GM21825 (cell line): ENCODE data around the gene UBR3.

Experiments
- ATAC-seq: cut with Tn5 transposase; IDR thresholded peaks from one replicate; pipeline ENCODE4 v1.9.1; 2021; ENCODE audit warnings: mild to moderate bottlenecking, moderate library complexity; ENCODE audit not compliant: unreplicated experiment

The UBR3 gene

GRCh38 chr2:170039401-170040172, 212.3 kb downstream of the UBR3 start:
- no peak for ATAC-seq

- ATAC-seq: no peak
These were observed 217.7 kb downstream of the UBR3 start for GRCh38 chr2:170044751-170045478.

- no peak for ATAC-seq
These were observed 220.2 kb downstream of the UBR3 start for GRCh38 chr2:170047331-170048065.

- no peak for ATAC-seq
These were observed 224.9 kb downstream of the UBR3 start for GRCh38 chr2:170052151-170052550.

- no peak for ATAC-seq
These were observed 227.7 kb downstream of the UBR3 start for GRCh38 chr2:170054997-170055396.

GRCh38 chr2:170056900-170057299, 229.6 kb downstream of the UBR3 start:
- ATAC-seq: no peak

- ATAC-seq: no peak
These were observed 236.4 kb downstream of the UBR3 start for GRCh38 chr2:170063456-170064235.

- ATAC-seq: no peak
These were observed 243.5 kb downstream of the UBR3 start for GRCh38 chr2:170070778-170071177.

GRCh38 chr2:170073288-170073687, 246.0 kb downstream of the UBR3 start:
- no peak for ATAC-seq

- ATAC-seq: no peak
These were observed 248.9 kb downstream of the UBR3 start for GRCh38 chr2:170076189-170076588.

- no peak for ATAC-seq
These were observed 250.7 kb downstream of the UBR3 start for GRCh38 chr2:170077830-170078569.

GRCh38 chr2:170084820-170085491, 257.7 kb downstream of the UBR3 start:
- no peak for ATAC-seq

GRCh38 chr2:170086117-170086688, 258.9 kb downstream of the UBR3 start:
- no peak for ATAC-seq

GRCh38 chr2:170086751-170087412, 259.6 kb downstream of the UBR3 start:
- ATAC-seq: no peak

- ATAC-seq: no peak
These were observed 260.1 kb downstream of the UBR3 start for GRCh38 chr2:170087413-170087793.

GRCh38 chr2:170088776-170089175, 261.5 kb downstream of the UBR3 start:
- ATAC-seq: no peak

- ATAC-seq: no peak
These were observed 263.0 kb downstream of the UBR3 start for GRCh38 chr2:170090229-170090628.

GRCh38 chr2:170091436-170091835, 264.2 kb downstream of the UBR3 start:
- ATAC-seq: no peak
